ENCODE data around the gene CDC42BPG.

CDC42BPG gene

DNA sequence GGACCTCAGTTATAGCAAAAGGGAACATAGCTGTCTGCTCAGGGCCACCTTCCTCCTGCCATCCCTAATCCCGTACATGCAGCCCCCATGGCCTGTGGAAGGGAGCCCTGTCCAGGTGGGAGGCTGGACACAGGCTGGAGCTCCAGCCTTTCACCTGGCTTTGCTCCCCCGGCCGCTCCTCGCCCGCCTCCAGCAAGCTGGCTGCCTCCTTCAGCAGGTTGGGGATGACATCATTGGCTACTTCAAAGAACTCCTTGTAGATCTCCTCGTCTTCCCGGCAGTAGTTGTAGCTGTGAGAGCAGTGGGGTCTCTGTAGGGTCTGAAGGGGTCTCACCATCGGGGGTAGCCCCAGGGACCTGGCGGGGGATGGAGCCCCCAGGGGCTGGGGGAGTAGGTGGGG, 39.0 kb downstream of the CDC42BPG start:
- no peak for DNase-seq (ENCODE audit: low read depth)

DNA sequence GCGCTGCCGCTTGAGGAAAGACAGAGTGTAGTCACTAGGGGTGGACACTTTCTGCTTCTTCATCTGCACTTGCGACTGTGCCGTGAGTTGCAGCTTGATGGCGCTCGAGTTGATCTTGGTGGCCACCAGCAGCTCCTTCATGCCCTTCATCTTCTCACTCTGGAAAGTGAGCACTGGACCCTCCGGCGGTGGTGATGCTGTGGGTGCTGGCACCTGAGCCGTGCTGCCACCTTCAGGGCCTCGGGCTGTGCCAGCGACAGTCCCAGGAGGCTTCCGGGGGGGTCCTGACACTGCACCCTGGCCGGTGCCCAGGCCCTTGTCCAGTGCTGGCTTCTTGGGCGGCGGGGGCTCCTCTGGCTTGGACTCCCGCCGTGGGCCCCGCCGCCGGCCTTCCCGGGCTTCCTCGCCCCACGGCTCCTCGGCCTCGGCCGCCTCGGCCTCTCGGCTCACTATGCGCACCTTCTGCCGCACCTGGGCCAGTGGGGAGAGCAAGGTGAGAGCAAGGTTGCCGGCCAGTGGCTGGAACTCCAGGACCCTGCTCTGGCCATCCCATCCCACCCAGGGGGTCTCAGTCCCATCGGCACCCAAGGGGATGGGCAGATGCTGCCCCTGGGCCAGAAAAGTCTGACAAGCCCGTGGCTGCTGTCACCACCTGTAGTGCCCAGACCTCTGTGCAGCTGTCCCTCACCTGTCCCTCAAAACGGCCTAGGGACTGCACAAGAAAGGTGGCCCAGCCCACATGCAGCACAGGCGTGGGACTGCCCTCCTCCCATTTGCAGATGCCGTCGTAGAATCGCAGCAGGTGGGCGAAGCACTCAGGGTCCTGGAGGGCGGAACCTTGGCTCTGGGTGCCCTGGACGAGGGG, 39.9 kb downstream of the CDC42BPG start:
- DNase-seq (ENCODE audit: low read depth) = no peak

DNA sequence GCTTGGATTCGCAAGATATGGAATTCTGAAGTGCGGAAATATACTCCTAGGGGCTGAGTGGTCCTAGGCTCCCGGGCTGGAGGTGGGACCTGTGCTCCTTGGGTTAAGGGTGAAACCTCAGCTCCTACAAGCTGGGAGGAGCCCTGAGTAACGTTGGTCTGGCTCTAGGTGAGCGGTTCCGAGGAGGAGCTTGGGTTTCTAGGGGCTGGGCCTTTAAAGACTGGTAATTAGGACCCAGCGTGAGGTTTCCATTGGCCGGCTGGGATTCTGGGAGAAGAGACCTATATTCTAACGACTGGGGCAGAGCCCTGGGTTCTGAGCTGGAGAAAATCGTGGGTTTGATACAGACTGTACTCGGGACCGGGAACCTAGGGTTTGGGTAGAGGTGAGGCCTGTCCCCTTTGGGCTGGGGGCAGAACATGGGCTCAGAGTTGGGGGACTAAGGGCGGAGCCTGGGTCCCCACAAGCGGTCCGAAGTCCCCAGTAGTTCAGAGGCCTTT, 40.6 kb downstream of the CDC42BPG start:
- no peak for DNase-seq (ENCODE audit: low read depth)

DNA sequence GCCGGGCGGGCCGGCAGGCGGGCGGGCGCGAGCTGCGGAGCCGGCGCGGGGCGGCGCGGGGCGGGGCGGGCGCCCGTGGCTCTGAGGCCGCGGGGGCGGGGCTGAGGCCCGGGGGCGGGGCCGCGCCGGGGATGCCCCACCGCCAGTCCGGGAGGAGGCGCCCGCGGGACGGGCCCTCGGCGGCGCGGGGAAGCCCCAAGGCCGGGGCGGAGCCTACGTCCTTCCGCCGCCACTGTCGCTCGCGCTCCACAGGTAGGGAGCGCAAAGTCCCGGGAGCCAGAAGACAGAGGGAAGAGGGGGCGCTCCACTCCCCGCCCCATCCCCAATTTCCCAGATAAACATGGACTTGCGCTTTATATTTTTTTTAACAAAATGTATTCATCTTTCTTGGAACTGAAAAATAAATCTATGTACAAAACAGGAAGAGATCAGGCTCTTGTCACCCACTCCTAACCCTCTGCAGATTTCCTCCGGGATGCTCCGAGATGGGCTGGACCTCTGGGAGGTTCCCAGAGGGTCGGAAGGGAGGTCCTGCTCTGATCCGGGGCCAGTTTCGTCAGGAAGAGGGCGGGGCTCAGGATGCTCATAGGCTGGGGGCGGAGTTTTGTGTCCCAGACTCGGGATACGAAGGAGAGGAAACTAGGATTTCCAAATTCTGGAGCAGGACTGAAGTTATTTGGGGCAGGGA, 41.2 kb downstream of the CDC42BPG start, which contains the start of gene MAP4K2:
Gene MAP4K2 (minus strand): TSS at position 57 of the 688 bp plus-strand sequence. CDS start 65 bp downstream, outside the sequence.
- peak; percentile 83 for DNase-seq (ENCODE audit: low read depth)

DNA sequence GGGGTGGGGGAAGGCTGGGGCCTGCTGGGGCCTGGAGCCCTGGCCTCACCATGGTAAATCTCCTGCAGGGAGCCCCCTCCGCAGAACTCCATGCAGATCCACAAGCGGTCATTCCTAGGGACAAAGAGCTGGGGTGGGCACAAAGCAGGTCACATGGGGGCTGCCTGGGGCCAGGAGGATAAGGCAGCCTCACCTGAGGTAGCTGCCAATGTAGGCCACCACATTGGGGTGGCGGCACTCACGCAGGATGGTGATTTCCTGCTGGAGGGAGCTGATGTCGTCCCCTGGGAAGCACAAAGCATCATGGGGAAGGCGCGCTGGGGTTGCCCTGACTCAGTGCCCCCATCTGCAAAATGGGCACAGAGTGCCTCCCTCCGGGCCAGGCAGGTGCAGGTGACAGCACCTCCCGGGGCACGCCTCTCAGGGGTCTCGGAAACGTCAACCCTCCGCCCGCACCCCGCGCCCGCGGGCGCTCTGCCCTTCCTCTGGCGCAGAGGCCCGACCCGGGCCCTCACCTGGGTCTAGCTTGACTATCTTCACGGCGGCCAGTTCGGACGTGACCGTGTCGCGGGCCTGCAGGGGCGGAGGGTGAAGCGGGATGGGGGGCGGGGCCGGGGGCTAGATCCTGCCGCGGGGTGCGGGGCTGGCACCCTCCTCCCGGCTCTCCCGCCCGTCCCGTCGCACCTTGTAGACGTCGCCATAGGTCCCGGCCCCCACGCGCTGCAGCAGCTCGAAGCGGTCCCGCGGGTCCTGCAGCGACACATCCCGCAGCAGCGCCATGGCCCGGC, 41.9 kb downstream of the CDC42BPG start:
- no peak for DNase-seq (ENCODE audit: low read depth)

DNA sequence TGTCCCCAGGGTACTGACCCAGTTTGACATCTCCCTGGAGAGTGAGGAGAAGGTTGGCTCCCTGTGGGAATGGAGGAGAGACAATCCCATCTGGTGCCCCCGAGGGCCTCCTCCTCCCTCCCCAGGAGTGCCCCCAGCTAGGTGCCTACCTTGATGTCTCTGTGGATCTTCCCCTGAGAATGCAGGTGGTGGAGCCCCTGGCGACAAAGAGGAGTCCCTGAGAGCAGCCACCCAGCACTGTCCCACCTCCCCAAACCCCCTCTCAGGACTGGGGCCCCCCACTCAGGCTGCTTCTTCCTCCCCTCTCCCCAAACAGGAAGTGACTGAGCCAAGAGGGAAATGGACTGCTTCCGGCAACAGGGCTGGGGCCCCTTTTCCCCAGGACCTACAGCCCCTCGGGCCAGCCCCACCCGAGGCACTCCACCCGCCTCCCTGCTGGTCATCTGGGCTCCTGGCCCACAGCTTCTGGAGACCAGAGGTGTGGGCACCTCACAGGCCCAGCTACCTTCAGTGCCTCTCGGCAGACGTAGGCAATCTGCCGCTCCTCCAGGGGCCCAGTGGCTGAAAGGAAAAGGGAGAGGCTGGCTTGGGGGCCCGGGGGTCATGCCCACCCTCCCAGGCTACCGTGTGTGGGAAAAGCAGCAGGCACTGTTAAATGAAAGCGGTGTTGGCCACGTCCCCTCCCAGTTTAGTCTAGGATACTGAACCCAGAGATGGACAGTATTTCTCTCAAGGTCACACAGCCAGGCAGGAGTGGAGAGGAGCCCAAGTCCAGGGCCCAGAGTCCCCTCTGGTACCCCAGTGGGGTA, 42.7 kb downstream of the CDC42BPG start:
- no peak for DNase-seq (ENCODE audit: low read depth)

DNA sequence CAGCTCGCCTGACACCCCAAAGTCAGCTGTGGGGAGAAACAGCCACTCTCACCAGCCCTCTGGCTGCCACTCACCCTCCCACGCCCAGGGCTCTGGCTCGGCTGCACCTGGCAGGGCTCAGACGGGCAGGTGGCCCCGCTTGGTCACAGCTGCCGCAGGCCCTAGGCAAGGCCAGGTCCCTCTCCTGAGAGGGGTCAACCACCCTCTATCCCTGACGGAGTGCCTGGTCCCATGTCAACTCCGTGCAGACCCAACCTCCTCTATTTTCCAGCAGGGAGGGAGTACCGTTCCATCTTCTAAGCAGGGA, 43.3 kb downstream of the CDC42BPG start:
- DNase-seq (ENCODE audit: low read depth) = no peak

DNA sequence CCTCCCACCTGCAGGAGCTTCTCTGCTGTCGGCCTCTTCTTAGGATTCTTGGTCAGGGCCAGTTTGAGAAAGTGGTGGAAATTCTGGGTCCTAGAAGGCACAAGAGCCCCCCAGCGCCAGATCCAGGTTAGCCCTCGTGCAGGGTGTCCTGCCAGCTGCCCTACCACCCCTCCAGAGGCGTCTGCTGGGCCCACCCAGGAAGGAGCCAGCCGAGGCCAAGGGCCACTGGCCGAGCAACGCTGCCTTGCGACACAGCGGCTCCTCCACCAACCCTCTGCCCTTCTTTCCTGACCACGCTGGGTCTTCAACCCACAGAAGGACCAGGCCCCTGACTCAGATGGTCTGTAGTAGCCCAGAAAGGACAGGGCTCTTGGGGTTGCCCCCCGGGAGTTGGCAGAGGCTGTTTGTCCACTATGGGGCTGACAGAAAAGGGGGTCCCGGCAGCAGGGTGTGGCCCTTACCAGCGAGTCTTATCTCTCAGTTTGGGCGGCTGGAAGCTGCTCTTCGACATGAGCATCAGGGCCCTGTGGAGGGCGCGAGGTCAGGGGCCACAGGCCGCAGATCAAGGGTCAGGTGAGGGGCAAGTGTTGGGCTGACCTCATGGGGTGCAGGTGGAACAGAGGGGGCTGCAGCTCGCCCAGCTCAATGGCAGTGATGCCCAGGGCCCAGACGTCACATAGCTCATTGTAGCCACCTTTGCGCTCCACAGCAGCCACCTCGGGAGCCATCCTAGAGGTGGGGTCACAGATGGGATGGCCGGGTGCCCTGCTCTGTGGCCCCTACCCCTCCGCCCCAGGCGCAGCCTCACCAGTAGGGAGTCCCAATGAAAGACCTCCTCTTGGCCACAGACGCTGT, 43.9 kb downstream of the CDC42BPG start:
- DNase-seq (ENCODE audit: low read depth) = no peak

DNA sequence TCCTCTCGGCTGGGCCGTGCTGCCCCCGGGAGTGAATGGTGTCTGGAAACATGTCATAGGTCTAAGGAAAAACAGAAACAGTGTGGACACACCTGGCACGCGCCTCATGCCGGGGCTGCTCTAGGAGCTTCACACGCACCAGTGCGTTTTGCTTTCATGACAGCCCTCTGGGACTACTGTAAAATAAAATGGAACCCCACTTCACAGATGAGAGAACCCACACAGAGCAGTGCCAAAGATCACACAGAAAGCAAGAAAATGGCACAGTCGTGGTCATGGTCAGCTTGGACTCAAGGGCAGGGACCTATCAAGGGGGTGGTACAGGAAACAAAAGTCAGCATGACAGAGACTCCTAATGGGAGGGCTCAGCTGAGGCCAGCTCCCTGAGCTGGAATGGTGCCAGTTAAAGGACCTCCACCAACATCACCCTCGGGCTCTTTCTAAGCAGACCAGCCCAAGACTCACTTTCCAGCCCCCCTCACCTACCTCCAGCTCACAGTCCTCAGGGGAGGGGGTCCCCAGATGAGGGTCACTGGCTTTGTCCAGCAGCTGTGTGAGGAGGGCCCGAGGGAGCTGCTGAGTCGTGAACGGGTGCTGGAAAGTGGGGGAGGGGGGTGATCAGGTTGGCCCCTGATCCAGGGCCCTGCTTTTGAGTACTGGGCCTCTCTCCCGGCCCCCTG, 44.7 kb downstream of the CDC42BPG start:
- no peak for DNase-seq (ENCODE audit: low read depth)

DNA sequence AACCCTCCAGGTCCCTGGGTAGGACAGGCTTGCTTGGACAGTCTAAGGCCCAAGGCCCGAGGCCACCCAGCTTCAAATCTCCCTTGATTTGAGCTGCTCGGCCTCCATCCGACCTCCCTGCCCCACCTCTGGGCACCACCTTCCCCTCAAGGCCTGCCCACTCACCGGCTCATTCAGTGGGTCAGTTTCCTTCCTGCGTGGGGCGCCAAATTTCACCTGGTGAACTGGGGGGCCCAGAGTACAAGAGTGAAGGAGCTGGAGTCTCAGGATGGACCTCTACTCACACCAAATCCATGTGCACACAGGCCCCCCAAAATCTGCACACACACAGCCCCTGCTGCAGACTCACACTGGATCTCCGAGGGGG, 45.2 kb downstream of the CDC42BPG start:
- no peak for DNase-seq (ENCODE audit: low read depth)

DNA sequence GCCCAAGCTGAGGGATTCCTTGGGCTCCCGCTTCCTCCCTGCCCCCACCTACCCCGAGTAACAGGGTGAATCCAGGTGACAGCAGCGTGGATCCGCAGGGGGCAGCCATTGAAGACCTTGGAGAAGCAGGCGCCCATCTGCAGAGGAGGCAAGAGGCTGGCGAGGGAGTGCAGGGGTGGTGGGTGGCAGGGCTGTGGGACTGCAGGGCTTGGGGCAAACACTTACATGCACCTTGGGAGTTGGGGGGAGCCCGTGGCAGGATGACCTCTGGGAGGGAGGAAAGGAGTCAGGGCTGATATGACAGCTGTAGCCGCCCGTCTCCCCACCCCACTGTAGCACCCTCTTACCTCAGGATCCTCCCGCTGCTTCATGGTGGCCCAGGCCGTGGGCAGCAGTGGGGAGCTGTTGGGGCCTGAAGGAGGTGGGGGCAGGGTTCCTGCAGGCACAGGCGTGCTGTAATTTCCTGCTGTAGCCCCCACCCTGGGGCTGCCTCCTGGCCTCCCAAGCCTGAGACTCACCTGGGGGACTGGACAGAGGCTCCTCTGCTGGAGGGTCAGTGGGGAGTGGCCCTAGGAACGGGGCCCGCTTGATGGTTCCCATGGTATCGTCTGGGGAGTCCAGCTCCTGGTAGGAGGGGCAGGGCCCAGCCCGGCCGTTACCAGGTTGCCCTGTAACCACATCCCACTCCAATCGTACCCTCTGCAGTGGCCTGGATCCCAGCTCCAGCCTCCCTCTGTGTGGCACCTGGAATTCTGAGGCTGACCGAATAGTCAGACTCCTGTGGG, 47.5 kb downstream of the CDC42BPG start:
- DNase-seq (ENCODE audit: low read depth) = no peak

DNA sequence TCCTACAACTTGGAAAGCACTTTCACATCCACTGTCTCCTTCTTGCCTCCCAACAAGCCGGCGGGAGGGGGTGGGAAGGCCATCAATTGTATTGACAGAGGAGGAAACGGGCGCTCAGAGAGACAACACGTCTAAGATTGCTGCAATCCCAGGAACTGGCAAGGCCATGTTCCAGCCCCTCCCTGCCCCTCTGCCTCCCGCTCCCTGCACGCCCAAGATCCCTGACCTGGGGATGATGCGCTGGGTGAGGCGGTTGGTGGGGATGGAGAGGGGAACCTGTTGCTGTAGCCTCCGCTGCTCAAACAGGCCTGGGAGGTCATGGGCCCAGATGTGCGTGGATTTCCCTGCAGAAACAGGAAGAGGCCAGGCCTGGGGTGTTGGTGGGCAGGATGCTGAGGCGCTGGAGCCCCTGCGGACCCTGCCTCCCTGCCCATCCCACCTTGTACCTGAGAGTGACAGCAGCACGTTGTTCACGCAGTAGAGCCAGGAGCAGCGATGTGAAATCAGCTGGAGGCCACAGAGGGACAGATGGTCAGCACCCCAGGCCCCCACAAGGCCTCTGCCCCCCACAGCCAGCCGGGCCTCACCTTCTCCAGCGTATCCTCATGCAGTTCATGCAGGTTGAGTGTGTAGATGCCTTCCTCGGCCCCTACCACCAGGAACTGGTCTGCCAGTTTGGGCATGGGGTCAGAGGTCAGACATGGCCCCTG, 48.3 kb downstream of the CDC42BPG start:
- DNase-seq (ENCODE audit: low read depth) = no peak

DNA sequence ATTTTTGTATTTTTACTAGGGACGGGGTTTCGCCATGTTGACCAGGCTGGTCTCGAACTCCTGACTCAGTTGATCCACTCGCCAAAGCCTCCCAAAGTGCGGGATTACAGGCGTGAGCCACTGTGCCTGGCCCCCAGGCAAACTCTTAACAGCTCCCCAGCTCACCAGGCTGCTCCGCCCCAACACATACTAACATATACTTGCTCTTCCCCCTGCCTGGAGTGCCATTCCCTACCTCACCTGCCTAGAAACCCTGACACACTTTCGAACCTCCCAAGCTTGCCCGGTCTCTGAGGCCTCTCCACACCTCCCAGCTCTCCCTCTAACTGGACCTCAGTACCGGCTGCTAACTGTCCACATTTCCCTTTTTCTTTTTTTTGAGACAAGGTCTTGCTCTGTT, 49.9 kb downstream of the CDC42BPG start:
- DNase-seq (ENCODE audit: low read depth) = no peak

DNA sequence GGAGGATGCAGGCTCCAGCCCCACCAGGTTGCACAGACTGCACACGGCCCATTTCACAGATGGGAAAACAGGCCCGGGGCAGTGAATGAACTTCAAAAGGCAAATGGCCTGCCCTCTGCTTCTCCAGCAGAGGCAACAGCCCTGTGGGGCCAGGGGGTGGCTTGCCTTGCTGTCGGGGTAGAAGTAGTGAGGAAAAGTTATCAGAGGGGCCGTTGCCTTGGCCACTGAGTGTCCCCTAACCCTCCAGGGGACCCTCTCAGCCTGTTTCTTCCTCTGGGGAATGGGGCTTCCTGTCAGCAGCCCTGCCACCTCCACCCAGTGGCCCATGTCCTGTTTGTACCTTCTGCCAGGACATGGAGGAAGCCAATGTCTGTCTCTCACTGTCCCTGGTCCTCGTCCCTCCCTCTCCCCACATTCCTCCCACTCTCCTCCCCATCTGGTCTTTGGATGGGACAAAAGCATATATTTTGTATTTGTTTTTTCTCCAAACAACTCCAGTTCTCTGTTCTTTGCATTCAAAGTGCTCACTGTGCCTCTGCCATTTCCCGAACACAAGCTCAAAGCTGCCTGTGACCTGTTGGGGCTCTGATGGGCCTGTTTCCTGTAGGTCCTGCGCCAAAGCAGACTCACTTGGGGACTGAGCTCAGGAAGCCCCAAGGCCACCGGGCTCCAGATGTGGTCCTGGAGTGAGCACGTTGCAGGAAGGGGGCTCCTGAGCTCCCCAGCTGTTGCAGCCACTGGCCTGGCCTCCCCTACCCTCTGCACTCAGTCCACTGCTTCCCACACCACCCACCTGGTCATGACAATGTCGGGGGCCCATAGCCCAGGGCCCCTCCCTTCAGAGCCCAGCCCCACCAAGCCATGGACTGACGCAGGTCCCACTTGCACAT, 50.9 kb downstream of the CDC42BPG start:
- no peak for DNase-seq (ENCODE audit: low read depth)

DNA sequence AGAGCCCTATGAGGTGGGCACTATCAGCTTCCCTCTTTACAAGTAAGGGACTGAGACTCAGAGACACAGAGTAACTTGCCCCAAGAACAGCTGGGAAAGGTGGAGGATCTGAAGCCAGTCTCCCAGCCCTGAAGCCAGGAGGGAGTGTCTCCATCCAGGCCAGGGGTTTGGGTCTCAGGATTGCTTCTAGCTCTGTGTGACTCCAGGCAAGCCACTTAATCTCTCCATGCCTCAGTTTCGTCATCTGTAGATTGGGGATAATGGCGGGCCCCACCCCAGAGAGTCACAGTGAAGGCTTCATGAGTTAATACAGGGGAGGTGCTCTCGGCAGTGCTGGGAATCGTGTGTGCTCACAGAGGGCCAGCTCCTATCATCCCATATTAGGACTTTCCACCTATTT, 52.0 kb downstream of the CDC42BPG start:
- no peak for DNase-seq (ENCODE audit: low read depth)

DNA sequence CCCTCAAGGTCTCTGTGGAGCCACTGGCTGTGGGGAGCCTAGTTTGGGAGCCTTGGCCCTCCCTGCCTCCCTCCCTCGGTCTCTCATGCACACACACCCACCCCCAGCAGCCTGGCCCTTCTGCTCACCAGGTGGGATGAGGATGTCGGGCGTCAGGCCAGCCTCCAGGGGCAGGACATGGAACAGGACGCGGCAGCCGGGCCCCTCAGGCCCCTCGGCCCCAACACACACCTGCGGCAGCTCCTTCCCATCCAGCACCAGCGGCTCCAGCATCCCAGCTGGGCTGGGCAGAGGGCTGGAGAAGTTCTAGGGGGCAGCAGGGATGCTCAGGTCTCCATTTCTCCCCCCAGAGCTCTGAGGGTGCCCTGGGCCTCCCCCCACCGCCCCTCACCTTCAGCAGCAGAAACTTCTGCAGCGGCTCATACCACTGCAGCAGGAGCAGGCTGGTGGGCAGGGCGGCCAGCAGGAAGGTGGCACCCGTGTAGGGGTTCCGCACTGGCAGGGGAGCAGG, 52.6 kb downstream of the CDC42BPG start:
- no peak for DNase-seq (ENCODE audit: low read depth)
